Adrenal gland (tissue), 12 donors: ENCODE data around the gene ZFYVE19. TPM values are rescaled to one million over a fixed set of nuclear protein-coding genes. Genes with fewer than 3 reads are reported as not detected.

Source experiments
- DNase-seq, 7 donors: peaks; one replicate each; pipeline ENCODE4 v3.0.0-alpha.2; 2019 to 2020
- H3K27ac ChIP-seq, 5 donors: fragments of 200-600 bp; sonication (generic) in 4 of 5; 1 replicate in 3 of 5; 2 replicates in 2 of 5; pipeline versions ENCODE4 v1.5.1 to v1.8.0; 2016 to 2020; ENCODE audit warnings: mild to moderate bottlenecking in 1 of 5
- H3K27me3 ChIP-seq: fragments of 200-600 bp; 2 replicates; pipeline ENCODE4 v1.8.0; 2021
- H3K36me3 ChIP-seq, 2 donors: fragments of 200-600 bp; replicated peaks in 1 of 2; 1 replicate in 1 of 2; 2 replicates in 1 of 2; pipeline versions ENCODE4 v1.5.1 to v1.8.0; 2018 to 2022
- H3K4me1 ChIP-seq, 2 donors: fragments of 200-600 bp; replicated peaks in 1 of 2; 1 replicate in 1 of 2; 2 replicates in 1 of 2; pipeline versions ENCODE4 v1.5.1 to v1.8.0; 2018 to 2021
- H3K4me3 ChIP-seq, 4 donors: fragments of 200-600 bp; sonication (generic) in 3 of 4; one replicate each; pipeline ENCODE4 v1.5.1; 2016 to 2018
- H3K9me3 ChIP-seq, 3 donors: fragments of 200-600 bp; sonication (generic) in 1 of 3; replicated peaks in 1 of 3; 1 replicate in 2 of 3; 2 replicates in 1 of 3; pipeline versions ENCODE4 v1.5.1 to v1.8.0; 2016 to 2021
- CTCF ChIP-seq, 6 experiments: fragments of 450-650 bp in 4 of 6; fragments of 200-600 bp in 2 of 6; sonication (generic) in 1 of 6; IDR thresholded peaks; 1 replicate in 5 of 6; 2 replicates in 1 of 6; pipeline versions ENCODE4 v1.5.1 to v1.8.0; 2016 to 2021; ENCODE audit warnings: antibody characterized with exemption in 6 of 6, mild to moderate bottlenecking in 2 of 6, moderate library complexity in 1 of 6
- POLR2A ChIP-seq, 2 donors: fragments of 450-650 bp; IDR thresholded peaks; one replicate each; pipeline ENCODE4 v1.6.1; 2017; ENCODE audit warnings: antibody characterized with exemption in 2 of 2, mild to moderate bottlenecking in 2 of 2, moderate library complexity in 1 of 2
- WGBS, 4 donors: extraction: QIAGEN DNeasy Blood & Tissue Kit in 2 of 4; methylation state at CpG; one replicate each; pipeline versions ENCODE4 v1.1.5 to v1.1.7; 2013 to 2017; 5-methylcytosine and 5-hydroxymethylcytosine counted together
- intact Hi-C, 2 donors: fragments of 100-400 bp; cut with DNase I; formaldehyde crosslinking; loops; one replicate each; pipeline versions ENCODE4 v1.14.1 to v1.15.0; 2022 to 2023
- polyA plus RNA-seq, 3 donors: library from polyadenylated mRNA; stranded (reverse); fragments of 200-250 nt in 2 of 3; fragments of 350-450 nt in 1 of 3; fragmentation: Illumina TruSeq in 1 of 3; extraction: RNeasy Lipid Tissue Mini Kit (QIAGEN cat#74804) in 1 of 3; gene quantifications; one replicate each; pipeline ENCODE4 v1.2.3, GENCODE V29; 2013 to 2014
- total RNA-seq, 9 donors: library from RNA; depleted of rRNA in 4 of 9; stranded (reverse); fragments of >200 nt in 4 of 9; fragments of 120-200 nt in 1 of 9; fragmentation: NEBNext Ultra II Directional in 1 of 9; extraction: Animal tissue kit (Norgen Biotek cat#: 25700) in 1 of 9; gene quantifications; one replicate each; pipeline versions ENCODE4 v1.1.0 to v1.2.4, GENCODE V29; 2013 to 2023
- donor health status: healthy with polysubstance abuse.
- donor health status: Bipolar disorder and iron deficiency.
- donor health status: DM: yes; HTN: yes; CAD: no.
- donor health status: DM: no; HTN: no; CAD: no.
- donor health status: DM: no; HTN: no; CAD: no.
- donor health status: DM: yes; HTN: yes; CAD: no.

ZFYVE19 gene
- total and polyA plus RNA-seq, 12 donors = 11.0 to 35.1 (median 24.7) TPM

- TF ChIP-seq POLR2A (IDR thresholded peaks at IDR 0.05) (peak in 1 of 2 donors; percentile 74), CTCF (IDR thresholded peaks at IDR 0.05) (peak in 5 of 6 experiments; percentile 20 to 53 (median 36))
- peak within 1 kb of the TSS in 3 of 4 donors; percentile 9 to 68 (median 52) for H3K4me3 ChIP-seq
- WGBS, 4 donors = 0 to 4% (median 1%) methylated on average over 5 to 75 of the region's 75 CpGs
- H3K27me3 ChIP-seq = no peaks in the 10 kb centered on the region
- H3K36me3 ChIP-seq = no peaks in the 10 kb centered on the region
- intact Hi-C loops = no loop called here
- H3K4me1 ChIP-seq = peaks cover 41 to 45% of the 10 kb centered on the region in 2 donors
- peak within 1 kb of the TSS; percentile 25 to 88 (median 60) for H3K27ac ChIP-seq
- DNase-seq = peak; percentile 72 to 83 (median 80)
- no peaks in the 10 kb centered on the region for H3K9me3 ChIP-seq
These were observed 42.9 kb upstream of the ZFYVE19 start, which contains the start of gene GCHFR for GRCh38 chr15:40763801-40764628. GCHFR (plus strand) TSS chr15:40764068; CDS start chr15:40764181, 113 bp downstream.

DNA sequence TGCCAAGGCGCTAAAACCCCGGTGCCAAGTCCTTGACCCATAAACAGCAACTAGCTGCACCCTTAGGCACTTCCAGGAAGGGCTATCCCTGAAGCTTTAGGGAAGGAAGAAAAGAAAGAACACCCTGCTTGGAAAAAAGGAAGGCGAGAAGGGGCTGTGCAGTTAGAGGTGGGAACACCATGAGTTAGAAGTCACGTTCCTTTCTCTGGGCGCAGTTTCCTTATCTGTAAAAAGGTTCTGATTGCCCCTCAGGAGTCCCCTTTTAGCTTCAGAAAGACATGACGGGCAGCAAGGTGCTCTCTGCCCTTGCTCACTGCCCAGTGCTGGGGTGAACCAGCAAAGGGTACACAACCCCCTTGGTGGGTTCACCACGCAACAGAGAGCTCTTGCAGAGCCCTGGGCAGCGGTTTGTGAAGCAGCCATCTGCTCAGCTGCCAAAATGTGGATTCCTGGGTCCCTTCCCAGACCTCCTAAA is 42.2 kb upstream of the ZFYVE19 start:
- peak overlapping the region in 2 of 4 donors; percentile 9 to 52 for H3K4me3 ChIP-seq
- intact Hi-C loops = no loop called here
- peak in 2 of 7 donors; percentile 58 to 70 for DNase-seq
- no peaks in the 10 kb centered on the region for H3K9me3 ChIP-seq
- no peaks in the 10 kb centered on the region for H3K36me3 ChIP-seq
- 20 to 30% (median 26%) methylated on average over 6 to 8 of the region's 8 CpGs for WGBS, 4 donors
- no peak for TF ChIP-seq CTCF (IDR thresholded peaks at IDR 0.05)
- TF ChIP-seq POLR2A (IDR thresholded peaks at IDR 0.05) = no peak
- H3K4me1 ChIP-seq = peaks cover 44 to 52% of the 10 kb centered on the region in 2 donors
- H3K27me3 ChIP-seq = no peaks in the 10 kb centered on the region
- H3K27ac ChIP-seq = peak overlapping the region; percentile 25 to 88 (median 60)

DNA sequence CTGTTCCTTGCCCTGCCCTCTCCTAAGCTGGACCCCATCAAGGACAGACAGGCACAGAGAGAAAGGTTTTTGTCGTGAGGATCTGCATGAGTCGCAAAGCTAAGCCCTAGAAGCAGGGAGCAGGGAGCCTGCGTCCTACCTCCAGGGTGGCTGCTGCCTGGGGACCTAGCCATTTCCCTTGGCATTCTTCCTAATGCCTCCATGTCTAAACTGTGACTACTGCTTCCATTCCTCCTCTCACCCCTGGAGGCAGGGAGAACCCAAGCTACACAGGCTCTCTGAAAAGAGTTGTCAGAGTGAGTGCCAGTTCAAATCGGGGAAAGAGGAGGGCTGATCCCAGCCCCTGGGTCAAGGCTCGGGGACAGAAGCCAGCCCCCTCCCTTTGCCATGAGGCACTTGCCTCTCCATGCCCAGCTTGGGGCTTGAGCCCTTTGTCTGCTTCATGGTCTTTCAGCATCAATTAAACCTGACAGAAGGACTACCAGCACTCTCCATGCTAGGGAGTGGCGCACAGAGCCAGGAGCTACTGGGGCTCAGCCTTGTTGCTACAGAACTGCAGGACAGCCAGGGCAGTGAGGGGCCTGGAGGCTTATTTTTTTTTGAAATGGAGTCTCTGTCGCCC is 40.6 kb upstream of the ZFYVE19 start:
- TF ChIP-seq POLR2A (IDR thresholded peaks at IDR 0.05) (no peak), CTCF (IDR thresholded peaks at IDR 0.05) (no peak)
- intact Hi-C loops = no loop called here
- 45 to 74% (median 52%) methylated on average over 5 to 7 of the region's 7 CpGs for WGBS, 4 donors
- H3K9me3 ChIP-seq = no peaks in the 10 kb centered on the region
- H3K27ac ChIP-seq = peak overlapping the region in 3 of 5 donors; percentile 13 to 88 (median 78)
- DNase-seq = peak in 1 of 7 donors; percentile 18
- H3K36me3 ChIP-seq = no peaks in the 10 kb centered on the region
- no peaks in the 10 kb centered on the region for H3K27me3 ChIP-seq
- H3K4me3 ChIP-seq = no peak overlapping the region
- peaks cover 46 to 55% of the 10 kb centered on the region in 2 donors for H3K4me1 ChIP-seq
